ENCODE measurements around the gene UCK1.
A peak's percentile ranks its signal among the peaks of the same experiment; 100 is the strongest.

Gene UCK1

DNA sequence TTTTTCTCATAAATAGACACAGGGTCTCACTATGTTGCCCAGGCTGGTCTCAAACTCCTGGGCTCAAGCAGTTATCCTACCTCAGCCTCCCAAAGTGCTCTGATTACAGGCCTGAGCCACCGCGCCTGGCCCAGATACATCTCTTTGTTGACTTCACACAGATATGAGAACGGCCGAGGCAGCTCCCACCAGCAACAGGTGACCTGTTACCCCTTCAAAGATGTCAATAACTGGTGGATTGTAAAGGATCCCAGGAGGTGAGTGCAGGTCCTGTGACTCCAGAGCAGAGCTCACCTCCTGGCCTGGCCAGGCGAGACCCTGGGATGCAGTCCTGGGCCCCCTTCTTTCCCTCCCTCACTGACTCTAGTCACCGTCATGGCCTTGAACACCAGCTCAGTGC lies 19.2 kb downstream of the UCK1 start:
- TF ChIP-seq, protein P1, sequence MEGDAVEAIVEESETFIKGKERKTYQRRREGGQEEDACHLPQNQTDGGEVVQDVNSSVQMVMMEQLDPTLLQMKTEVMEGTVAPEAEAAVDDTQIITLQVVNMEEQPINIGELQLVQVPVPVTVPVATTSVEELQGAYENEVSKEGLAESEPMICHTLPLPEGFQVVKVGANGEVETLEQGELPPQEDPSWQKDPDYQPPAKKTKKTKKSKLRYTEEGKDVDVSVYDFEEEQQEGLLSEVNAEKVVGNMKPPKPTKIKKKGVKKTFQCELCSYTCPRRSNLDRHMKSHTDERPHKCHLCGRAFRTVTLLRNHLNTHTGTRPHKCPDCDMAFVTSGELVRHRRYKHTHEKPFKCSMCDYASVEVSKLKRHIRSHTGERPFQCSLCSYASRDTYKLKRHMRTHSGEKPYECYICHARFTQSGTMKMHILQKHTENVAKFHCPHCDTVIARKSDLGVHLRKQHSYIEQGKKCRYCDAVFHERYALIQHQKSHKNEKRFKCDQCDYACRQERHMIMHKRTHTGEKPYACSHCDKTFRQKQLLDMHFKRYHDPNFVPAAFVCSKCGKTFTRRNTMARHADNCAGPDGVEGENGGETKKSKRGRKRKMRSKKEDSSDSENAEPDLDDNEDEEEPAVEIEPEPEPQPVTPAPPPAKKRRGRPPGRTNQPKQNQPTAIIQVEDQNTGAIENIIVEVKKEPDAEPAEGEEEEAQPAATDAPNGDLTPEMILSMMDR (IDR thresholded peaks at IDR 0.05; ENCODE audit: control insufficient read depth, extremely low read depth, insufficient read depth): no peak
- DNase-seq (ENCODE audit: low read depth): no peak
- H3K4me3 ChIP-seq (ENCODE audit: low read depth, low read length): no peak overlapping the region

DNA sequence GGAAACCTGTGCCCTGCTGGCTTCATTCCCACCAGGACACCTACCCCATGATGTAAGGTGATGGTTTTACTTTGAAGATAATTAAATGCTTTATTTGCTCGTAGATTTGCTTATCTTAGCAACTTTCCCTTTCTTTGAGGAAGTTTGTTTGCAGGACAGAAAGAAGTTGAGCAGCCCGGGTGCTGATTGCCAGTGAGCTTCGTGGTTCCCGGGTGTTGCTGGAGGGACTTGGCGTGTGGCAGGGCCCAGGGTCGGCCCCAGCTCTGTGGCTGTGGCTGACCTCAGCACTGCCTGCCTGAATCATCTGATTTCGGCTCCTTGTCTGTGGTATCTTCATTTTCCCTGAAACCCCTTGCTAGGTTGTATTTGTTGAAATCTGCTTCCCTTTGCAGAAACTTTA lies 19.6 kb downstream of the UCK1 start:
- no peak for DNase-seq (ENCODE audit: low read depth)
- TF ChIP-seq, protein P1 (IDR thresholded peaks at IDR 0.05; ENCODE audit: control insufficient read depth, extremely low read depth, insufficient read depth): no peak
- H3K4me3 ChIP-seq (ENCODE audit: low read depth, low read length): no peak overlapping the region

DNA sequence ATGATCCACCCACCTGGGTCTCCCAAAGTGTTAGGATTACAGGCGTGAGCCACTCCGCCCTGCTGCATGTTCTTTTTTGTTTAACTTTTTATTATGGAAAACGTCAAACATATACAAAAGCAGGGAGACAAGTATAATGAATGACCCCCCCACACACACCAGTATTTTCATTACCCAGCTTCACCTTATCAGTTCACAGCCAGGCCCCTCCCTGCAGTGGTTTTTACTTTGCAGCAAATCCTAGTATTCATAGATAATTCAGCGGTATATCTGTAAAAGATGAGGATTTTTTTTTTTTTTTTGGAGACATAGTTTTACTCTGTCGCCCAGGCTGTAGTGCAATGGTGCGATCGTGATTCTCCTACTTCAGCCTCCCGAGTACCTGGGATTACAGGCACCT lies 26.1 kb downstream of the UCK1 start:
- no peak for DNase-seq (ENCODE audit: low read depth)
- TF ChIP-seq, protein P1 (IDR thresholded peaks at IDR 0.05; ENCODE audit: control insufficient read depth, extremely low read depth, insufficient read depth): no peak
- no peak overlapping the region for H3K4me3 ChIP-seq (ENCODE audit: low read depth, low read length)

DNA sequence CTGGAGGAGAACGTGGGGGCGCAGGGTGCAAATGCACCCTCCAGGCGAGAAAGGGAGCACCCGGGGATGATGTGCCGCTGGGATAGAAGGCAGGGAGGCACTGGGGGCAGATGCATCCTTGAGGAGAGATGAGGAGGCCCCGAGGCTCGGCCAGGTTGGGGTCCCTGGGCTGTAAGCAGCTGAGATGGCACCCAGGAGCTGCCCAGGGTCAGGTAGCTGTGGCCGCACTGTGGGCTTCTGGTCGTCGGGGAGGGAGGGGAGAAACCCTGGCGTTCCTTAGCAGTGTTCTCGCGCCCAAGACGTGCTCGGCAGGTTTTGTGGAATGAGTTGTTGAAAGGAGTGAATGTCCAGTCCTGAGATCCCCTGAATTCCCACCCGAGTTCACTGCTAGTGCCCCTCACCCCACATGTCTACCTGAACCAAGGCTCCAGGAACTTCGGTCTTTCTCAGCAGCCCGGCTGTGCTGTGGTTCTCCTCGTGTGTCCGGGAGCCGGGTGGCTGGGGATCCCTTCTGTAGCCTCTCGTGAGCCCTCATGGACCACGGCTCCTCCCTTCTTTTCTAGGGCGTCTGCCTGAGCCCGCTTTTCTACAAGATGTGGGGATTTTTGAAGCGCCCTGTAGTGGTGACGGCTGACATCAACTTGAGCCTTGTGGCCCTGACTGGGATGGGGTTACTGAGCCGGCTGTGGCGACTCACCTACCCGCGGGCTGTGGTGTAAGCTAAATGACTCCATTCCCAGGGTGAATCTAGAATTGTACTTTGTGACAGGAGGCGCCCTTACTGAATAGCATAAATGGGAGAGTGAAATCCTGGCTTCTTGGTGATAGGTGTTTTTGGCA lies 27.2 kb downstream of the UCK1 start:
- peak overlapping the region; percentile 87 for H3K4me3 ChIP-seq (ENCODE audit: low read depth, low read length)
- DNase-seq (ENCODE audit: low read depth): no peak
- TF ChIP-seq, protein P1 (IDR thresholded peaks at IDR 0.05; ENCODE audit: control insufficient read depth, extremely low read depth, insufficient read depth): no peak

DNA sequence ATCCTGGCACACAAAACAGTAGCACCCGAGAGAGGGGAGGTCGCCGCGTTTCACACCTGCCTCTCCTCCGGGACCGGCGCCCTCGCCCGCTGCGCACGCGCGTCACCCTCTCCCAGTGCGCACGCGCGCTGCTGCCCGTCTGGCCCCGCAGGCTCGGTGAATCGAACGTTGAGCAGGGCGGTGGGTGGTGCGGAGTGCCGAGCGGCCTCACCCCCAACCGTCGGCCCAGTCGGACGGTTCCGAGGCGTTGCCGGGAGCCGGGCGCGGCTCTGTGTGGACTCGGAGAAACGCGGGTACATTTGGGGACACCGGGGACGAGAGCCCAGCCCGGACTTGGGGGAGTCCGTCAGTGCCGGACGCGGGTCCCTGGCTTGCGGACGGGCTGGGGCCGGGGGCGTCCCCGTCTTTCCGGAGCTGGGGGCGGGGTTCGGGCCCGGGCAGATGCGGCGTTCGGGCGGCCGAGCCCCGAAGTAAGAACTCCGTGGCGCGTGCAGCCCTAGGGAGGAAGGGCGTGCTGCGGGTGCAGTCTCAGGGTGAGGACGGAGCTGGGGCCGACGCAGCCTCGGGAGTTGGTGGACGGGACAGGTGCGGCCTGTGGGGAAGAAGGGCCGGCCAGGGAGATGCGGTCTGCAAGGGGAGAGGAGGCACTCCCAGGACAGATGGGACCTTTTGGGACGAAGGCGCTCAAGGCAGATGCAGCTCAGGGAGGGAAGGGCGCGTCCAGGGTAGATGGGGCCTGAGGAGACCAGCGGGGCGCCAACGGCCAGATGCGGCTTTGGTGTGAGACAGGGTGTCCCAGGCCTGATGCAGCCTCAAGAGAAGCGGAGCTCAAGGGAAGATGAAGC lies 28.1 kb downstream of the UCK1 start, which contains the start of gene POMT1:
Gene POMT1 (plus strand): TSS at position 138 of the 845 bp plus-strand sequence. CDS start 1,301 bp downstream, outside the sequence.
- TF ChIP-seq, protein P1 (IDR thresholded peaks at IDR 0.05; ENCODE audit: control insufficient read depth, extremely low read depth, insufficient read depth): no peak
- DNase-seq (ENCODE audit: low read depth): peak; percentile 54
- H3K4me3 ChIP-seq (ENCODE audit: low read depth, low read length): peak within 1 kb of the TSS; percentile 87

DNA sequence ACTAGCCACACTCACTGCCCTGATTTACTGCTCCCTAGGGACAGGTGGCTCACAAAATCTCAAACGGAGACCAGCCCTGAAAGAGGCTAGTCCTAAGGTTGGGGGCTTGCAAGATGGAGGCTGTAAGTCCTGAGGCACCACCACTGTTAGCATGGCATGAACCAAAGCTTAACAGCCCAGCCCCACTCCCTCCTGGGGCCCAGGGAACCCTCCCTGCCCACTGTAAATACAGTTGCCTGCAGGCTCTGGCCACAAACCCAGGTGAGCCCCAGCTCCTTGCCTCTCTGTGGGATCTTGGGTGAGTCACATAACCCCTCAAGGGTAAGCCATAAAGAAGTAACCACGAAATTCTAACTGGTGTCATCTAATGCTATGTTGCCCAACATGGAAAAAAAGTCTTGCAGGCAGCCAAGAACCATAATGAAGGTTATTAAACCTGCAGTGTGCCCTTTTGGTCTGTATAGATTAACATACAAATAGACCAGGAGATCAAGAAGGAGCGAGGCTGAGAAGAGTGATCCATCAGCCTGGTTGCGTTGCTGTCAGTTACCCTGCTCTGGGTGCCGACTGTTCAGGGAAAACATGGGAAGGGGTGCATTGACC lies 30.0 kb downstream of the UCK1 start:
- H3K4me3 ChIP-seq (ENCODE audit: low read depth, low read length): no peak overlapping the region
- TF ChIP-seq, protein P1 (IDR thresholded peaks at IDR 0.05; ENCODE audit: control insufficient read depth, extremely low read depth, insufficient read depth): no peak
- DNase-seq (ENCODE audit: low read depth): no peak
